ENCODE data around the gene OR4Q2.

Gene OR4Q2

GRCh38 chr14:20035938-20036337 is 34.0 kb downstream of the OR4Q2 start, which contains the start of gene OR4K13:
TSS of gene OR4K13 (minus strand) at chr14:20036038. CDS start at chr14:20034758, 1,280 bp downstream.
- Histone ChIP-seq H3K4me3 (ENCODE audit: low read depth in 1 of 5, low read length in 5 of 5) (no peak within 1 kb of the TSS), H3K27me3 (ENCODE audit: control insufficient read depth in 5 of 5, insufficient read depth in 4 of 5, low read length in 5 of 5) (peaks cover 0 to 2% (median 0%) of the 10 kb centered on the region in 5 donors), H3K27ac (ENCODE audit: low read depth, low read length) (no peak within 1 kb of the TSS), H3K4me1 (ENCODE audit: control insufficient read depth in 5 of 5, insufficient read depth in 5 of 5, low read length in 5 of 5) (no peaks in the 10 kb centered on the region), H3K9me3 (ENCODE audit: control insufficient read depth in 5 of 5, low read length in 5 of 5) (peaks cover 0 to 3% (median 0%) of the 10 kb centered on the region in 5 donors), H3K36me3 (ENCODE audit: control insufficient read depth in 5 of 5, insufficient read depth in 5 of 5, low read length in 5 of 5) (no peaks in the 10 kb centered on the region), H3K9ac (ENCODE audit: low read length in 5 of 5) (no peak within 1 kb of the TSS)

- no peak overlapping the region for H3K9ac ChIP-seq (ENCODE audit: low read length in 5 of 5)
- no peaks in the 10 kb centered on the region for H3K36me3 ChIP-seq (ENCODE audit: control insufficient read depth in 5 of 5, insufficient read depth in 5 of 5, low read length in 5 of 5)
- H3K27ac ChIP-seq (ENCODE audit: low read depth, low read length): no peak overlapping the region
- no peak overlapping the region for H3K4me3 ChIP-seq (ENCODE audit: low read depth in 1 of 5, low read length in 5 of 5)
- no peaks in the 10 kb centered on the region for H3K27me3 ChIP-seq (ENCODE audit: control insufficient read depth in 5 of 5, insufficient read depth in 4 of 5, low read length in 5 of 5)
- no peaks in the 10 kb centered on the region for H3K4me1 ChIP-seq (ENCODE audit: control insufficient read depth in 5 of 5, insufficient read depth in 5 of 5, low read length in 5 of 5)
- H3K9me3 ChIP-seq (ENCODE audit: control insufficient read depth in 5 of 5, low read length in 5 of 5): peaks cover 0 to 2% (median 0%) of the 10 kb centered on the region in 5 donors
These were observed 42.3 kb downstream of the OR4Q2 start for GRCh38 chr14:20044243-20044642.

- Histone ChIP-seq H3K27me3 (ENCODE audit: control insufficient read depth in 5 of 5, insufficient read depth in 4 of 5, low read length in 5 of 5) (no peaks in the 10 kb centered on the region), H3K4me1 (ENCODE audit: control insufficient read depth in 5 of 5, insufficient read depth in 5 of 5, low read length in 5 of 5) (no peaks in the 10 kb centered on the region), H3K9me3 (ENCODE audit: control insufficient read depth in 5 of 5, low read length in 5 of 5) (peaks cover 0 to 2% (median 0%) of the 10 kb centered on the region in 5 donors), H3K36me3 (ENCODE audit: control insufficient read depth in 5 of 5, insufficient read depth in 5 of 5, low read length in 5 of 5) (no peaks in the 10 kb centered on the region), H3K4me3 (ENCODE audit: low read depth in 1 of 5, low read length in 5 of 5) (no peak overlapping the region), H3K9ac (ENCODE audit: low read length in 5 of 5) (no peak overlapping the region), H3K27ac (ENCODE audit: low read depth, low read length) (no peak overlapping the region)
These were observed 46.2 kb downstream of the OR4Q2 start for GRCh38 chr14:20048202-20048601.

Data from subcutaneous abdominal adipose tissue (tissue), 5 donors.